ENCODE results near the gene DHH.
"Not testable (repeated sequence)": the region's sequence is repeated elsewhere in the genome, so short reads cannot be mapped to it uniquely, and the experiment has no call there.

The DHH gene

GRCh38 chr12:49066120-49066519 lies 28.5 kb downstream of the DHH start:
- no peaks in the 10 kb centered on the region for H4K20me1 ChIP-seq (ENCODE audit: insufficient read depth, low read length, poor library complexity, severe bottlenecking)
- no peaks in the 10 kb centered on the region for H3K9me2 ChIP-seq (replicated peaks; ENCODE audit: low read depth, low read length)
- H2AFZ ChIP-seq (ENCODE audit: low read length) = no peak overlapping the region
- H3K79me2 ChIP-seq (ENCODE audit: insufficient read depth, low read length) = peaks cover 13% of the 10 kb centered on the region
- no peak overlapping the region for H3K9ac ChIP-seq (ENCODE audit: low read depth, low read length, poor library complexity, severe bottlenecking)
- TF ChIP-seq CTCF (conservative IDR thresholded peaks at IDR 0.05; ENCODE audit: low read length) = no peak
- TF ChIP-seq EZH2phosphoT487 (IDR thresholded peaks at IDR 0.05; ENCODE audit: borderline replicate concordance) = no peak
- H3K9me3 ChIP-seq (ENCODE audit: insufficient read depth, low read depth, low read length) = no peaks in the 10 kb centered on the region
- no peaks in the 10 kb centered on the region; the same call in 1 of the 2 replicates for H3K36me3 ChIP-seq (ENCODE audit: insufficient read depth, low read length)
- H3F3A ChIP-seq (ENCODE audit: low read depth) = 0 out of 2 replicates have a peak, but pooled peaks cover 3% of the 10 kb centered on the region
- H3K4me1 ChIP-seq (ENCODE audit: insufficient read depth, low read length, poor library complexity, severe bottlenecking) = peaks cover 16% of the 10 kb centered on the region
- H3K27me3 ChIP-seq (ENCODE audit: insufficient read depth, low read length, poor library complexity, severe bottlenecking) = no peaks in the 10 kb centered on the region
- no peak overlapping the region for H3K4me2 ChIP-seq (ENCODE audit: low read depth, low read length, poor library complexity, severe bottlenecking)
- H3K4me3 ChIP-seq (ENCODE audit: low read length, poor library complexity, severe bottlenecking) = no peak overlapping the region

- no peaks in the 10 kb centered on the region for H3K9me3 ChIP-seq (ENCODE audit: insufficient read depth, low read depth, low read length)
- no peaks in the 10 kb centered on the region for H3F3A ChIP-seq (ENCODE audit: low read depth)
- no peaks in the 10 kb centered on the region for H3K9me2 ChIP-seq (replicated peaks; ENCODE audit: low read depth, low read length)
- no peak overlapping the region for H2AFZ ChIP-seq (ENCODE audit: low read length)
- H3K27me3 ChIP-seq (ENCODE audit: insufficient read depth, low read length, poor library complexity, severe bottlenecking) = peaks cover 6% of the 10 kb centered on the region
- H4K20me1 ChIP-seq (ENCODE audit: insufficient read depth, low read length, poor library complexity, severe bottlenecking) = peaks cover 4% of the 10 kb centered on the region
- H3K4me2 ChIP-seq (ENCODE audit: low read depth, low read length, poor library complexity, severe bottlenecking) = no peak overlapping the region
- H3K36me3 ChIP-seq (ENCODE audit: insufficient read depth, low read length) = no peaks in the 10 kb centered on the region; the same call in 1 of the 2 replicates
- peaks cover 12% of the 10 kb centered on the region for H3K4me1 ChIP-seq (ENCODE audit: insufficient read depth, low read length, poor library complexity, severe bottlenecking)
- TF ChIP-seq EZH2phosphoT487 (IDR thresholded peaks at IDR 0.05; ENCODE audit: borderline replicate concordance) = no peak
- no peak for TF ChIP-seq CTCF (conservative IDR thresholded peaks at IDR 0.05; ENCODE audit: low read length)
- H3K79me2 ChIP-seq (ENCODE audit: insufficient read depth, low read length) = peaks cover 25% of the 10 kb centered on the region
- no peak overlapping the region for H3K9ac ChIP-seq (ENCODE audit: low read depth, low read length, poor library complexity, severe bottlenecking)
- H3K4me3 ChIP-seq (ENCODE audit: low read length, poor library complexity, severe bottlenecking) = no peak overlapping the region
Observed at GRCh38 chr12:49064767-49065152, 29.8 kb downstream of the DHH start.

GRCh38 chr12:49061916-49062315 lies 32.7 kb downstream of the DHH start:
- H3K4me2 ChIP-seq (ENCODE audit: low read depth, low read length, poor library complexity, severe bottlenecking) = peak overlapping the region; percentile 99
- not testable (repeated sequence) for H3K36me3 ChIP-seq (ENCODE audit: insufficient read depth, low read length); H3K9me2 ChIP-seq (replicated peaks; ENCODE audit: low read depth, low read length); H3K4me3 ChIP-seq (ENCODE audit: low read length, poor library complexity, severe bottlenecking); H3F3A ChIP-seq (ENCODE audit: low read depth); H2AFZ ChIP-seq (ENCODE audit: low read length); H3K9me3 ChIP-seq (ENCODE audit: insufficient read depth, low read depth, low read length)
- peaks cover 12% of the 10 kb centered on the region for H3K27me3 ChIP-seq (ENCODE audit: insufficient read depth, low read length, poor library complexity, severe bottlenecking)
- H3K4me1 ChIP-seq (ENCODE audit: insufficient read depth, low read length, poor library complexity, severe bottlenecking) = peaks cover 10% of the 10 kb centered on the region
- peak overlapping the region; percentile 94 for H3K9ac ChIP-seq (ENCODE audit: low read depth, low read length, poor library complexity, severe bottlenecking)
- H3K79me2 ChIP-seq (ENCODE audit: insufficient read depth, low read length) = peaks cover 46% of the 10 kb centered on the region
- H4K20me1 ChIP-seq (ENCODE audit: insufficient read depth, low read length, poor library complexity, severe bottlenecking) = peaks cover 32% of the 10 kb centered on the region

GRCh38 chr12:49061157-49061650 lies 33.4 kb downstream of the DHH start:
- Histone ChIP-seq H3K4me3 (ENCODE audit: low read length, poor library complexity, severe bottlenecking) (peak overlapping the region; percentile 86), H3K9me2 (replicated peaks; ENCODE audit: low read depth, low read length) (no peaks in the 10 kb centered on the region), H3K79me2 (ENCODE audit: insufficient read depth, low read length) (peaks cover 53% of the 10 kb centered on the region), H2AFZ (ENCODE audit: low read length) (peak overlapping the region; percentile 93), H3K4me2 (ENCODE audit: low read depth, low read length, poor library complexity, severe bottlenecking) (peak overlapping the region; percentile 99), H3K36me3 (ENCODE audit: insufficient read depth, low read length) (no peaks in the 10 kb centered on the region; the same call in 1 of the 2 replicates), H4K20me1 (ENCODE audit: insufficient read depth, low read length, poor library complexity, severe bottlenecking) (peaks cover 39% of the 10 kb centered on the region), H3K9me3 (ENCODE audit: insufficient read depth, low read depth, low read length) (no peaks in the 10 kb centered on the region), H3K4me1 (ENCODE audit: insufficient read depth, low read length, poor library complexity, severe bottlenecking) (peaks cover 16% of the 10 kb centered on the region), H3F3A (ENCODE audit: low read depth) (no peaks in the 10 kb centered on the region), H3K9ac (ENCODE audit: low read depth, low read length, poor library complexity, severe bottlenecking) (peak overlapping the region; percentile 94), H3K27me3 (ENCODE audit: insufficient read depth, low read length, poor library complexity, severe bottlenecking) (peaks cover 12% of the 10 kb centered on the region)
- TF ChIP-seq EZH2phosphoT487 (IDR thresholded peaks at IDR 0.05; ENCODE audit: borderline replicate concordance) (no peak), CTCF (conservative IDR thresholded peaks at IDR 0.05; ENCODE audit: low read length) (no peak)
